WERI-Rb-1 (cell line): ENCODE results near the gene ZNF600.
"Not testable (repeated sequence)": the region's sequence is repeated elsewhere in the genome, so short reads cannot be mapped to it uniquely, and the experiment has no call there.

Source experiments
- DNase-seq: peaks from one replicate; pipeline ENCODE4 v3.0.0-alpha.2; 2020
- H3K27ac ChIP-seq: fragments of 250-450 bp; sonication (Bioruptor Pico); 2 replicates; pipeline ENCODE4 v1.5.1; 2020; ENCODE audit warnings: mild to moderate bottlenecking, moderate library complexity
- H3K27me3 ChIP-seq: fragments of 250-450 bp; sonication (Bioruptor Pico); 2 replicates; pipeline ENCODE4 v1.5.1; 2021; ENCODE audit warnings: mild to moderate bottlenecking, low read depth, moderate library complexity; ENCODE audit not compliant: insufficient read depth, severe bottlenecking
- H3K36me3 ChIP-seq: fragments of 250-450 bp; sonication (Bioruptor Pico); 2 replicates; pipeline ENCODE4 v1.5.1; 2020; ENCODE audit warnings: mild to moderate bottlenecking, moderate library complexity
- H3K4me3 ChIP-seq: 2 replicates; pipeline ENCODE4 v1.5.1; 2011; ENCODE audit warnings: low read depth, mild to moderate bottlenecking, control low read depth, low read length
- H3K9me3 ChIP-seq: fragments of 250-450 bp; sonication (Bioruptor Pico); 2 replicates; pipeline ENCODE4 v1.5.1; 2021; ENCODE audit warnings: mild to moderate bottlenecking, moderate library complexity; ENCODE audit not compliant: severe bottlenecking
- TF ChIP-seq, protein P1 (sequence below): IDR thresholded peaks from 2 replicates; pipeline ENCODE4 v1.5.1; 2011; ENCODE audit warnings: low read depth, mild to moderate bottlenecking, control low read depth, inconsistent platforms, low read length

The ZNF600 gene

DNA sequence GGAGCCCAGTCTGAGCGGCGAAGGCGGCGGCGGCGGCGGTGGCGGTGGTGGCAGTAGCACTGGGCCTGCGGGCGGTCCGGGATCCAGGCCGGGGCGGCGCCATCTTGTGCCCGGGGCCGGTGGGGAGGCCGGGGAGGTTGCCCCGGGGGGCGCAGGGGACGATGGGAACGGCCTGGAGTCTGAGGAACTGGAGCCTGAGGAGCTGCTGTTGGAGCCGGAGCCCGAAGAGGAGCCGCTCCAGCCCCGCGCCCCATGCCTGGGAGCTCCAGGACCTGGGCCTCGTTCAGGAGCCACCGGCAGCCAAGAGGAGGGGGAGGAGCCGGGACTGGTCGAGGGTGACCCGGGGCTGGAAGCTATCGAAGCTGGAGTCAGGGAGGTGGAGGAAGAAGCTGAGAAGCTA lies 23.2 kb upstream of the ZNF600 start:
- TF ChIP-seq, protein P1, sequence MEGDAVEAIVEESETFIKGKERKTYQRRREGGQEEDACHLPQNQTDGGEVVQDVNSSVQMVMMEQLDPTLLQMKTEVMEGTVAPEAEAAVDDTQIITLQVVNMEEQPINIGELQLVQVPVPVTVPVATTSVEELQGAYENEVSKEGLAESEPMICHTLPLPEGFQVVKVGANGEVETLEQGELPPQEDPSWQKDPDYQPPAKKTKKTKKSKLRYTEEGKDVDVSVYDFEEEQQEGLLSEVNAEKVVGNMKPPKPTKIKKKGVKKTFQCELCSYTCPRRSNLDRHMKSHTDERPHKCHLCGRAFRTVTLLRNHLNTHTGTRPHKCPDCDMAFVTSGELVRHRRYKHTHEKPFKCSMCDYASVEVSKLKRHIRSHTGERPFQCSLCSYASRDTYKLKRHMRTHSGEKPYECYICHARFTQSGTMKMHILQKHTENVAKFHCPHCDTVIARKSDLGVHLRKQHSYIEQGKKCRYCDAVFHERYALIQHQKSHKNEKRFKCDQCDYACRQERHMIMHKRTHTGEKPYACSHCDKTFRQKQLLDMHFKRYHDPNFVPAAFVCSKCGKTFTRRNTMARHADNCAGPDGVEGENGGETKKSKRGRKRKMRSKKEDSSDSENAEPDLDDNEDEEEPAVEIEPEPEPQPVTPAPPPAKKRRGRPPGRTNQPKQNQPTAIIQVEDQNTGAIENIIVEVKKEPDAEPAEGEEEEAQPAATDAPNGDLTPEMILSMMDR: no peak
- Histone ChIP-seq H3K4me3 (no peak overlapping the region), H3K27ac (no peak overlapping the region), H3K9me3 (no peaks in the 10 kb centered on the region), H3K36me3 (peaks cover 9% of the 10 kb centered on the region), H3K27me3 (no peaks in the 10 kb centered on the region)
- no peak for DNase-seq

DNA sequence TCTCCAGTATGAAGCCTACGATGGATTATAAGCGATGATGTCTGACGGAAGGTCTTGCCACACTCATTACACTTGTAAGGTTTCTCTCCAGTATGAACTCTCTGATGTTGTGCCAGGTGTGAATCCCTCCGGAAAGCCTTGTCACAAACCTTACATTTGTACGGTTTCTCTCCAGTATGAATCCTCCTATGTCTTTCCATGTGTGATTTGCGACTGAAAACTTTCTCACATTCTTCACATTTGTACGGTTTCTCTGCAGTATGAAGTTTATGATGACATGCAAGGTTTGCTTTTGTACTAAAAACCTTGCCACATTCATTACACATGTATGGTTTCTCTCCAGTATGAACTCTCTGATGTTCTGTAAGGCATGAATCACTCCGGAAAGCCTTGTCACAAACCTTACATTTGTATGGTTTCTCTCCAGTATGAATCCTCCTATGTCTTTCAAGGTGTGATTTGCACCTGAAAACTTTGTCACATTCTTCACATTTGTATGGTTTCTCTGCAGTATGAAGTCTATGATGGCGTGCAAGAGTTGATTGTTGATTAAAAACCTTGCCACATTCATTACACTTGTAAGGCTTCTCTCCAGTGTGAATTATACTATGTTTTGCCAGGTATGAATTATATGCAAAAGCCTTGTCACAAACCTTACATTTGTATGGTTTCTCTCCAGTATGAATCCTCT lies 13.5 kb upstream of the ZNF600 start:
- not testable (repeated sequence) for H3K27ac ChIP-seq, DNase-seq, H3K27me3 ChIP-seq, H3K4me3 ChIP-seq
- peaks cover 46% of the 10 kb centered on the region for H3K36me3 ChIP-seq
- H3K9me3 ChIP-seq: peaks cover 23% of the 10 kb centered on the region

- H3K27ac ChIP-seq: no peak overlapping the region
- TF ChIP-seq, protein P1: no peak
- H3K36me3 ChIP-seq: no peaks in the 10 kb centered on the region
- H3K27me3 ChIP-seq: no peaks in the 10 kb centered on the region
- no peak for DNase-seq
- no peak overlapping the region for H3K4me3 ChIP-seq
- no peaks in the 10 kb centered on the region for H3K9me3 ChIP-seq
Observed at GRCh38 chr19:52789440-52789839, 2.8 kb upstream of the ZNF600 start.

- H3K9me3 ChIP-seq: no peaks in the 10 kb centered on the region
- H3K27me3 ChIP-seq: no peaks in the 10 kb centered on the region
- TF ChIP-seq, protein P1: no peak
- no peaks in the 10 kb centered on the region for H3K36me3 ChIP-seq
- DNase-seq: peak; percentile 18
- peak overlapping the region; percentile 62 for H3K4me3 ChIP-seq
- H3K27ac ChIP-seq: peak overlapping the region; percentile 12; the same call in 1 of the 2 replicates
Observed at GRCh38 chr19:52786078-52786463, 520 bp downstream of the ZNF600 start.

DNA sequence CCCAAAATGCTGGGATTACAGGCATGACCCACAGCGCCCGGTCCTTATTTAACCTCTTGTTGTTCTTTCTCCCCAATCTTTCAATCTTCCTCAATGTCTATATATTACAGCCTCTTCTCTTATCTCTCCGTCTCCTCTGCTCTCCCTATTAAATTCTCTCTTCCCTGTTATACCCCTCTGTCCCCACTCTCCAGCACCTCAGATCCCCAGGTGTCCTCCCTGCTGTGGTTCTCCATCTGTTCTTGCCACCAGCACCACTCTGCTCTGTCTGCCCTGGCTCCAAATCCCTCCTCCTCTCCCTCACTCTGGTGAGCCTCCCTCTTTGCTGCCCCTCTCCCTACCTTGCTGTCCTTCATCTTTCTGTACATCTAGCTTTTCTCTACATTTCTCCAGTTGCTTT lies 1.1 kb downstream of the ZNF600 start:
- H3K27me3 ChIP-seq: no peaks in the 10 kb centered on the region
- no peaks in the 10 kb centered on the region for H3K9me3 ChIP-seq
- TF ChIP-seq, protein P1: no peak
- DNase-seq: no peak
- H3K27ac ChIP-seq: no peak overlapping the region
- no peaks in the 10 kb centered on the region for H3K36me3 ChIP-seq
- H3K4me3 ChIP-seq: peak overlapping the region; percentile 62

DNA sequence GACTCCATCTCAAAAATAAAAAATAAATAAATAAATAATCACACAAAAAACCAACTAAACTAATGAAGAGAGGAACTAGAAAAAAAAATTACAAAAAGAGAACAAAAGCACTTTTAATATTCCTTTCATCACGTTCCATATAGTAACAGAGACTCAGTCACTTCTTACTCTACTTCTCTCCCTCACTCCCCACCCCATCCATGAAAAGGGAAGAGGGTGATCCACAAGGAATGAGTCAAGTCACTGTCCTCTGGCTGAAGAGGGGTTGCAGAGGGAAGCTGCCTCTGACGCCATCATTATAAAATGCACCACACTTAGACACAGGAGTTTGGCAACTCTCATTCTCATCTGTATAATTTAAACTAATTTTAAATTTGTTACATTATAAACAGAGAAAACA lies 3.7 kb downstream of the ZNF600 start:
- H3K27me3 ChIP-seq, H3K4me3 ChIP-seq, DNase-seq, H3K36me3 ChIP-seq, H3K9me3 ChIP-seq, H3K27ac ChIP-seq: not testable (repeated sequence)

DNA sequence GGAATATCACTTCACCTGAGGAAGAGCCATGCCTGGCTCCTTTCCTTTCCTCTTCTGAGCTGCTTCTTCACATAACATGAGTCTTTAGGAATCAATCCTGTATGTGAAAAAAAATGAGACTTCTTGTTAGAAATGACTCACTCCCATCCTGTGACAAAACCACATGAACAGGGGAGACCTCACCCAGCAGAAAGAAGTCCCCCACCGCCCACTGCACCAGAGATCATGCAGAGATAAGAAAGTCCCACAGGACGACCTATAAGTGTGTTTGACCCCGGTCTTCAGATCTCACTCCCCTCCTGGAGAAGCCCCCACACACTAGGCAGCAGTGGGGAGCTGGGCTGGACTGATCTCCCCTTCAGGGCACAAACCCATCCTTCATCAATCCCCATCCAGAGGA lies 7.8 kb downstream of the ZNF600 start:
- H3K36me3 ChIP-seq: 0 out of 2 replicates have a peak, but pooled peaks cover 4% of the 10 kb centered on the region
- DNase-seq: no peak
- no peaks in the 10 kb centered on the region for H3K9me3 ChIP-seq
- no peaks in the 10 kb centered on the region for H3K27me3 ChIP-seq
- TF ChIP-seq, protein P1: no peak
- H3K4me3 ChIP-seq: no peak overlapping the region
- no peak overlapping the region for H3K27ac ChIP-seq

- H3K27me3 ChIP-seq, H3K4me3 ChIP-seq, DNase-seq, H3K36me3 ChIP-seq, H3K9me3 ChIP-seq, H3K27ac ChIP-seq: not testable (repeated sequence)
Observed at GRCh38 chr19:52756447-52756846, 30.1 kb downstream of the ZNF600 start.
